GM23338 (cell line): ENCODE measurements around the gene ADIPOR1. TPM values are rescaled to one million over a fixed set of nuclear protein-coding genes. Genes with fewer than 3 reads are reported as not detected.
"Not testable (repeated sequence)": the region's sequence is repeated elsewhere in the genome, so short reads cannot be mapped to it uniquely, and the experiment has no call there.

Experiments
- ATAC-seq: fragments of 200-7000 bp; cut with Tn5 transposase; 3 replicates; pipeline ENCODE4 v1.9.1; 2020
- DNase-seq: peaks from one replicate; pipeline ENCODE4 v3.0.0-alpha.2; 2015; ENCODE audit warnings: low spot score
- H2AFZ ChIP-seq: fragments of 200-600 bp; sonication (generic); 2 replicates; pipeline ENCODE4 v1.8.0; 2016; ENCODE audit warnings: antibody characterized with exemption, mild to moderate bottlenecking, moderate library complexity
- H3F3A ChIP-seq: fragments of 200-600 bp; sonication (generic); replicated peaks from 2 replicates; pipeline ENCODE4 v1.8.0; 2017; ENCODE audit warnings: antibody characterized with exemption, mixed run types, low read depth
- H3K27ac ChIP-seq: fragments of 200-600 bp; sonication (generic); 2 replicates; pipeline ENCODE4 v1.6.1; 2016; ENCODE audit warnings: low read depth
- H3K27me3 ChIP-seq: fragments of 200-600 bp; sonication (generic); 2 replicates; pipeline ENCODE4 v1.8.0; 2016; ENCODE audit warnings: mild to moderate bottlenecking, mixed run types, moderate library complexity; ENCODE audit not compliant: insufficient read depth
- H3K36me3 ChIP-seq: fragments of 200-600 bp; sonication (generic); 2 replicates; pipeline ENCODE4 v1.8.0; 2016; ENCODE audit warnings: mild to moderate bottlenecking; ENCODE audit not compliant: insufficient read depth
- H3K4me1 ChIP-seq: fragments of 200-600 bp; sonication (generic); 2 replicates; pipeline ENCODE4 v1.8.0; 2016; ENCODE audit warnings: mild to moderate bottlenecking, moderate library complexity; ENCODE audit not compliant: insufficient read depth
- H3K4me2 ChIP-seq: fragments of 200-600 bp; sonication (generic); 2 replicates; pipeline ENCODE4 v1.7.1; 2017; ENCODE audit warnings: mixed run types
- H3K4me3 ChIP-seq: fragments of 200-600 bp; sonication (generic); 2 replicates; pipeline ENCODE4 v1.6.1; 2016; ENCODE audit warnings: mixed run types
- H3K79me2 ChIP-seq: fragments of 200-600 bp; sonication (generic); replicated peaks from 2 replicates; pipeline ENCODE4 v1.8.0; 2017; ENCODE audit warnings: mild to moderate bottlenecking; ENCODE audit not compliant: insufficient read depth
- H3K9me2 ChIP-seq: fragments of 200-600 bp; sonication (generic); 2 replicates; pipeline ENCODE4 v1.8.0; 2017; ENCODE audit not compliant: insufficient read depth
- H4K20me1 ChIP-seq: fragments of 200-600 bp; sonication (generic); replicated peaks from 2 replicates; pipeline ENCODE4 v1.8.0; 2017; ENCODE audit warnings: mild to moderate bottlenecking; ENCODE audit not compliant: insufficient read depth
- H3K27ac Mint-ChIP-seq: 2 replicates; pipeline ENCODE4 v1.8.0; 2020; ENCODE audit warnings: inconsistent platforms, mild to moderate bottlenecking, moderate library complexity, mixed read lengths
- H3K27me3 Mint-ChIP-seq: 3 replicates; pipeline ENCODE4 v1.8.0; 2022; ENCODE audit warnings: low read depth, mild to moderate bottlenecking, moderate library complexity, mixed read lengths, inconsistent platforms; ENCODE audit not compliant: insufficient read depth, poor library complexity
- H3K36me3 Mint-ChIP-seq: 3 replicates; pipeline ENCODE4 v1.8.0; 2021; ENCODE audit warnings: low read depth, mild to moderate bottlenecking, inconsistent platforms, moderate library complexity, mixed read lengths
- H3K4me1 Mint-ChIP-seq: 3 replicates; pipeline ENCODE4 v1.8.0; 2020; ENCODE audit warnings: mild to moderate bottlenecking, inconsistent platforms, mixed read lengths
- H3K4me3 Mint-ChIP-seq: 3 replicates; pipeline ENCODE4 v1.8.0; 2021; ENCODE audit warnings: moderate library complexity, mild to moderate bottlenecking, inconsistent platforms, mixed read lengths
- H3K9me3 Mint-ChIP-seq: 3 replicates; pipeline ENCODE4 v1.8.0; 2020; ENCODE audit warnings: moderate library complexity, mild to moderate bottlenecking, inconsistent platforms, mixed read lengths
- CREB1 ChIP-seq: fragments of 250-450 bp; sonication (Bioruptor Pico); IDR thresholded peaks from 2 replicates; pipeline ENCODE4 v1.5.0; 2020; ENCODE audit warnings: low read depth, mild to moderate bottlenecking, moderate library complexity
- EZH2 ChIP-seq: fragments of 200-600 bp; sonication (generic); IDR thresholded peaks from one replicate; pipeline ENCODE4 v1.8.0; 2017; ENCODE audit warnings: antibody characterized with exemption, mild to moderate bottlenecking, low read depth; ENCODE audit not compliant: unreplicated experiment
- EZH2phosphoT487 ChIP-seq: fragments of 200-600 bp; sonication (generic); IDR thresholded peaks from one replicate; pipeline ENCODE4 v1.8.1; 2018; ENCODE audit warnings: antibody characterized with exemption; ENCODE audit not compliant: unreplicated experiment
- JUNB ChIP-seq: IDR thresholded peaks from one replicate; pipeline ENCODE4 v1.6.1; 2016; ENCODE audit warnings: antibody characterized with exemption; ENCODE audit not compliant: unreplicated experiment
- NANOG ChIP-seq: IDR thresholded peaks from 2 replicates; pipeline ENCODE4 v1.6.1; 2016; ENCODE audit warnings: antibody characterized with exemption, borderline replicate concordance
- POLR2AphosphoS5 ChIP-seq: IDR thresholded peaks from 2 replicates; pipeline ENCODE4 v1.6.1; 2016; ENCODE audit warnings: antibody characterized with exemption, low read depth
- ZNF114 ChIP-seq: fragments of 250-450 bp; sonication (Bioruptor Pico); IDR thresholded peaks from 2 replicates; pipeline ENCODE4 v1.5.0; 2020; ENCODE audit warnings: mild to moderate bottlenecking, moderate library complexity
- ZNF331 ChIP-seq: fragments of 250-450 bp; sonication (Bioruptor Pico); IDR thresholded peaks from 2 replicates; pipeline ENCODE4 v1.5.0; 2020; ENCODE audit warnings: low read depth, mild to moderate bottlenecking, moderate library complexity
- polyA plus RNA-seq: library from polyadenylated mRNA; unstranded; fragments of >200 nt; fragmentation: Nextera tagmentation; extraction: Ambion mirVana; gene quantifications from 2 replicates; pipeline ENCODE4 v1.2.1, GENCODE V29; 2016
- total RNA-seq: library from RNA; depleted of rRNA; stranded (reverse); fragments of >200 nt; shearing (Covaris generic); gene quantifications from 2 replicates; pipeline ENCODE4 v1.2.3, GENCODE V29; 2014
- TF ChIP-seq, protein P1 (sequence below), 2 experiments: fragments of 200-600 bp in 1 of 2; sonication (generic) in 1 of 2; conservative IDR thresholded peaks; 2 replicates each; pipeline versions ENCODE4 v1.5.1 to v1.6.1; 2016 to 2017; ENCODE audit warnings: antibody characterized with exemption in 2 of 2, low read depth in 2 of 2, mild to moderate bottlenecking in 2 of 2, moderate library complexity in 1 of 2
- TF ChIP-seq, protein P2 (sequence below): IDR thresholded peaks from one replicate; pipeline ENCODE4 v1.6.1; 2018; ENCODE audit warnings: antibody characterized with exemption; ENCODE audit not compliant: unreplicated experiment
- TF ChIP-seq, protein P3 (sequence below): IDR thresholded peaks from 2 replicates; pipeline ENCODE4 v1.6.1; 2016; ENCODE audit warnings: antibody characterized with exemption

Gene ADIPOR1
- total and polyA plus RNA-seq, 2 experiments from 2014 or later, result 47.2 to 59.1 TPM

DNA sequence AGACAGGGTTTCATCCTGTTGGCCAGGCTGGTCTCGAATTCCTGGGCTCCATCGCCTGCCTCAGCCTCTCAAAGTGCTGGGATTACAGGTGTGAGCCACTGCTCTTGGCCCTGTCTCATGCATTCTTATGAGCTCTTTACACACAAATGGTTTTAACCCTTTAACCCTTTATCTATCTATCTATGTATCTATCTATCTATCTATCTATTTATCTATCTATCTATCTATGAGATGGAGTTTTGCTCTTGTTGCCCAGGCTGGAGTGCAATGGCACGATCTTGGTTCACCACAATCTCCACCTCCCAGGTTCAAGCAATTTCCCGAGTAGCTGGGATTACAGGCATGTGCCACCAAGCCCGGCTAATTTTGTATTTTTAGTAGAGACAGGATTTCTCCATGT lies 54.3 kb downstream of the ADIPOR1 start:
- H3K36me3 ChIP-seq, result peaks cover 12% of the 10 kb centered on the region
- H4K20me1 ChIP-seq, DNase-seq, H3K27me3 ChIP-seq, H3K36me3 Mint-ChIP-seq, H3K9me2 ChIP-seq, H3K4me2 ChIP-seq, H3K27ac Mint-ChIP-seq, H2AFZ ChIP-seq, H3K27me3 Mint-ChIP-seq, H3K4me1 Mint-ChIP-seq, ATAC-seq, H3K27ac ChIP-seq, H3K9me3 Mint-ChIP-seq, H3K4me3 Mint-ChIP-seq, H3K79me2 ChIP-seq, H3K4me1 ChIP-seq, H3F3A ChIP-seq, H3K4me3 ChIP-seq: not testable (repeated sequence)

DNA sequence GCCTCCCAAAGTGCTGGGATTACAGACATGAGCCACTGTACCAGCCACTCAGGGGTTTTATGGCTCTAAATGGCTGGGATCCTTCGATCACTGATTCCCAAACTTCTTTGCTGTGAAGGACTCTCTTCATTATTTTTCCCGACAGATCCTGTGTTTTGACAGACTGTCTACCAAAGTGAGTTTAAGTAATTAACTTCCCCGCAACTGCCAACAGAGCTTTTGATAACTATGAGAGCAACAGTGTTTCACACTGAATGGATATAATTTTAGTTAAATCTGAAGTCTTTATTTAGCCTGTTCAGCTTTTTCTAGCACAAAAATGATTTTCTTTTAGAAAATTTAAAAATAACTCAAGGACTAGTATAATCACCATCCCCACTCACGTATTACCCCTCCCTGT lies 56.6 kb downstream of the ADIPOR1 start:
- Mint-ChIP-seq H3K36me3 (peaks cover 3% of the 10 kb centered on the region), H3K4me1 (no peaks in the 10 kb centered on the region), H3K9me3 (no peaks in the 10 kb centered on the region), H3K4me3 (no peak overlapping the region), H3K27me3 (peaks cover 4% of the 10 kb centered on the region), H3K27ac (no peak overlapping the region)
- no peaks in the 10 kb centered on the region for H3K9me2 ChIP-seq
- no peak overlapping the region for H3K4me2 ChIP-seq
- TF ChIP-seq, protein P1, sequence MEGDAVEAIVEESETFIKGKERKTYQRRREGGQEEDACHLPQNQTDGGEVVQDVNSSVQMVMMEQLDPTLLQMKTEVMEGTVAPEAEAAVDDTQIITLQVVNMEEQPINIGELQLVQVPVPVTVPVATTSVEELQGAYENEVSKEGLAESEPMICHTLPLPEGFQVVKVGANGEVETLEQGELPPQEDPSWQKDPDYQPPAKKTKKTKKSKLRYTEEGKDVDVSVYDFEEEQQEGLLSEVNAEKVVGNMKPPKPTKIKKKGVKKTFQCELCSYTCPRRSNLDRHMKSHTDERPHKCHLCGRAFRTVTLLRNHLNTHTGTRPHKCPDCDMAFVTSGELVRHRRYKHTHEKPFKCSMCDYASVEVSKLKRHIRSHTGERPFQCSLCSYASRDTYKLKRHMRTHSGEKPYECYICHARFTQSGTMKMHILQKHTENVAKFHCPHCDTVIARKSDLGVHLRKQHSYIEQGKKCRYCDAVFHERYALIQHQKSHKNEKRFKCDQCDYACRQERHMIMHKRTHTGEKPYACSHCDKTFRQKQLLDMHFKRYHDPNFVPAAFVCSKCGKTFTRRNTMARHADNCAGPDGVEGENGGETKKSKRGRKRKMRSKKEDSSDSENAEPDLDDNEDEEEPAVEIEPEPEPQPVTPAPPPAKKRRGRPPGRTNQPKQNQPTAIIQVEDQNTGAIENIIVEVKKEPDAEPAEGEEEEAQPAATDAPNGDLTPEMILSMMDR (conservative IDR thresholded peaks at IDR 0.05; ENCODE audit: low read depth in 2 of 2), result no peak
- TF ChIP-seq POLR2AphosphoS5 (no peak), CREB1 (CRISPR knock-in tag) (no peak)
- no peak for ATAC-seq
- H3K4me1 ChIP-seq, result no peaks in the 10 kb centered on the region
- peaks cover 6% of the 10 kb centered on the region; the same call in 1 of the 2 replicates for H3K36me3 ChIP-seq
- H3K79me2 ChIP-seq, result no peaks in the 10 kb centered on the region
- H4K20me1 ChIP-seq, result no peaks in the 10 kb centered on the region; the same call in 1 of the 2 replicates
- no peak overlapping the region for H3K27ac ChIP-seq
- H3F3A ChIP-seq, result no peaks in the 10 kb centered on the region
- H3K4me3 ChIP-seq, result no peak overlapping the region
- no peaks in the 10 kb centered on the region for H3K27me3 ChIP-seq
- H2AFZ ChIP-seq, result no peak overlapping the region
- no peak for DNase-seq

DNA sequence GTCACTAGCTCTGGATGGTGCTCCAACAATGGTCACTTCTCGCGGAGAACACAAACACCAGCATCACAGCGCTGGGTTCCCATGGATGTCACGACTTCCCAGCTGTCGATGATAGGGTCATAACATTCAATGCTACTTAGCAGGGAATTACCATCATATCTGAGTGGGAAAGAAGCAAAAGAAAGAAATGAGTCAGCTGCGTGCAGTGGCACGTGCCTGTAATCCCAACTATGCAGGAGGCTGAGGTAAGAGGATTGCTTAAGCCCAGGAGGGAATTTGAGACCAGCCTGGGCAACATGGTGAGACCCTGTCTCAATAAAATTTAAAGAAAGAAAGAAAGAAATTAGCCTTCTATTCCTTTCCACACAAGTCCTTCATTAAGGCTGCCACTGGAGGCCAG lies 65.6 kb downstream of the ADIPOR1 start:
- Histone ChIP-seq H3K27ac (no peak overlapping the region), H3K4me2 (no peak overlapping the region), H3K4me3 (no peak overlapping the region), H3K27me3 (no peaks in the 10 kb centered on the region), H4K20me1 (no peaks in the 10 kb centered on the region; the same call in 1 of the 2 replicates), H3K79me2 (no peaks in the 10 kb centered on the region), H3K9me2 (no peaks in the 10 kb centered on the region), H3K4me1 (peaks cover 4% of the 10 kb centered on the region; the same call in 1 of the 2 replicates), H3K36me3 (peaks cover 18% of the 10 kb centered on the region; the same call in 1 of the 2 replicates), H2AFZ (no peak overlapping the region), H3F3A (0 out of 2 replicates have a peak, but pooled peaks cover 12% of the 10 kb centered on the region)
- no peak overlapping the region for H3K27ac Mint-ChIP-seq
- H3K4me1 Mint-ChIP-seq, result peaks cover 12% of the 10 kb centered on the region; the same call in 2 of the 3 replicates
- ATAC-seq (no peak), DNase-seq (no peak)
- H3K36me3 Mint-ChIP-seq, result peaks cover 34% of the 10 kb centered on the region
- no peak overlapping the region for H3K4me3 Mint-ChIP-seq
- H3K27me3 Mint-ChIP-seq, result peaks cover 7% of the 10 kb centered on the region
- no peaks in the 10 kb centered on the region for H3K9me3 Mint-ChIP-seq
- TF ChIP-seq ZNF114 (CRISPR knock-in tag) (no peak), EZH2 (no peak), NANOG (no peak), EZH2phosphoT487 (no peak), JUNB (no peak), ZNF331 (CRISPR knock-in tag) (no peak)
- TF ChIP-seq, protein P2, sequence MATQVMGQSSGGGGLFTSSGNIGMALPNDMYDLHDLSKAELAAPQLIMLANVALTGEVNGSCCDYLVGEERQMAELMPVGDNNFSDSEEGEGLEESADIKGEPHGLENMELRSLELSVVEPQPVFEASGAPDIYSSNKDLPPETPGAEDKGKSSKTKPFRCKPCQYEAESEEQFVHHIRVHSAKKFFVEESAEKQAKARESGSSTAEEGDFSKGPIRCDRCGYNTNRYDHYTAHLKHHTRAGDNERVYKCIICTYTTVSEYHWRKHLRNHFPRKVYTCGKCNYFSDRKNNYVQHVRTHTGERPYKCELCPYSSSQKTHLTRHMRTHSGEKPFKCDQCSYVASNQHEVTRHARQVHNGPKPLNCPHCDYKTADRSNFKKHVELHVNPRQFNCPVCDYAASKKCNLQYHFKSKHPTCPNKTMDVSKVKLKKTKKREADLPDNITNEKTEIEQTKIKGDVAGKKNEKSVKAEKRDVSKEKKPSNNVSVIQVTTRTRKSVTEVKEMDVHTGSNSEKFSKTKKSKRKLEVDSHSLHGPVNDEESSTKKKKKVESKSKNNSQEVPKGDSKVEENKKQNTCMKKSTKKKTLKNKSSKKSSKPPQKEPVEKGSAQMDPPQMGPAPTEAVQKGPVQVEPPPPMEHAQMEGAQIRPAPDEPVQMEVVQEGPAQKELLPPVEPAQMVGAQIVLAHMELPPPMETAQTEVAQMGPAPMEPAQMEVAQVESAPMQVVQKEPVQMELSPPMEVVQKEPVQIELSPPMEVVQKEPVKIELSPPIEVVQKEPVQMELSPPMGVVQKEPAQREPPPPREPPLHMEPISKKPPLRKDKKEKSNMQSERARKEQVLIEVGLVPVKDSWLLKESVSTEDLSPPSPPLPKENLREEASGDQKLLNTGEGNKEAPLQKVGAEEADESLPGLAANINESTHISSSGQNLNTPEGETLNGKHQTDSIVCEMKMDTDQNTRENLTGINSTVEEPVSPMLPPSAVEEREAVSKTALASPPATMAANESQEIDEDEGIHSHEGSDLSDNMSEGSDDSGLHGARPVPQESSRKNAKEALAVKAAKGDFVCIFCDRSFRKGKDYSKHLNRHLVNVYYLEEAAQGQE, result no peak
- TF ChIP-seq, protein P3, sequence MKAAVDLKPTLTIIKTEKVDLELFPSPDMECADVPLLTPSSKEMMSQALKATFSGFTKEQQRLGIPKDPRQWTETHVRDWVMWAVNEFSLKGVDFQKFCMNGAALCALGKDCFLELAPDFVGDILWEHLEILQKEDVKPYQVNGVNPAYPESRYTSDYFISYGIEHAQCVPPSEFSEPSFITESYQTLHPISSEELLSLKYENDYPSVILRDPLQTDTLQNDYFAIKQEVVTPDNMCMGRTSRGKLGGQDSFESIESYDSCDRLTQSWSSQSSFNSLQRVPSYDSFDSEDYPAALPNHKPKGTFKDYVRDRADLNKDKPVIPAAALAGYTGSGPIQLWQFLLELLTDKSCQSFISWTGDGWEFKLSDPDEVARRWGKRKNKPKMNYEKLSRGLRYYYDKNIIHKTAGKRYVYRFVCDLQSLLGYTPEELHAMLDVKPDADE, result no peak
